ENCODE data around the gene GABRR1. TPM values are rescaled to one million over a fixed set of nuclear protein-coding genes. Genes with fewer than 3 reads are reported as not detected.

GABRR1 gene
- total RNA-seq, 1 donor from 2014 or later = not detected

GRCh38 chr6:89183294-89183693 lies 33.9 kb downstream of the GABRR1 start:
- H3K4me3 ChIP-seq = no peak overlapping the region
- intact Hi-C loops (cut with DNase I) = no loop called here
- no peaks in the 10 kb centered on the region for H3K36me3 ChIP-seq
- no peaks in the 10 kb centered on the region for H3K9me3 ChIP-seq
- TF ChIP-seq POLR2AphosphoS5 (IDR thresholded peaks at IDR 0.05; ENCODE audit: insufficient read depth in 1 of 2, low read depth in 1 of 2) (no peak), POLR2A (IDR thresholded peaks at IDR 0.05) (no peak)
- TF ChIP-seq, protein P1, sequence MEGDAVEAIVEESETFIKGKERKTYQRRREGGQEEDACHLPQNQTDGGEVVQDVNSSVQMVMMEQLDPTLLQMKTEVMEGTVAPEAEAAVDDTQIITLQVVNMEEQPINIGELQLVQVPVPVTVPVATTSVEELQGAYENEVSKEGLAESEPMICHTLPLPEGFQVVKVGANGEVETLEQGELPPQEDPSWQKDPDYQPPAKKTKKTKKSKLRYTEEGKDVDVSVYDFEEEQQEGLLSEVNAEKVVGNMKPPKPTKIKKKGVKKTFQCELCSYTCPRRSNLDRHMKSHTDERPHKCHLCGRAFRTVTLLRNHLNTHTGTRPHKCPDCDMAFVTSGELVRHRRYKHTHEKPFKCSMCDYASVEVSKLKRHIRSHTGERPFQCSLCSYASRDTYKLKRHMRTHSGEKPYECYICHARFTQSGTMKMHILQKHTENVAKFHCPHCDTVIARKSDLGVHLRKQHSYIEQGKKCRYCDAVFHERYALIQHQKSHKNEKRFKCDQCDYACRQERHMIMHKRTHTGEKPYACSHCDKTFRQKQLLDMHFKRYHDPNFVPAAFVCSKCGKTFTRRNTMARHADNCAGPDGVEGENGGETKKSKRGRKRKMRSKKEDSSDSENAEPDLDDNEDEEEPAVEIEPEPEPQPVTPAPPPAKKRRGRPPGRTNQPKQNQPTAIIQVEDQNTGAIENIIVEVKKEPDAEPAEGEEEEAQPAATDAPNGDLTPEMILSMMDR (IDR thresholded peaks at IDR 0.05) = no peak
- DNase-seq (ENCODE audit: extremely low spot score in 2 of 2) = no peak
- no peak overlapping the region for H3K27ac ChIP-seq
- H3K4me1 ChIP-seq = no peaks in the 10 kb centered on the region
- H3K27me3 ChIP-seq = no peaks in the 10 kb centered on the region

GRCh38 chr6:89180971-89181370 lies 36.2 kb downstream of the GABRR1 start:
- TF ChIP-seq, protein P1 (IDR thresholded peaks at IDR 0.05) = no peak
- no peak for TF ChIP-seq POLR2AphosphoS5 (IDR thresholded peaks at IDR 0.05; ENCODE audit: insufficient read depth in 1 of 2, low read depth in 1 of 2)
- TF ChIP-seq POLR2A (IDR thresholded peaks at IDR 0.05) = no peak
- intact Hi-C loops (cut with DNase I) = no loop called here
- Histone ChIP-seq H3K4me1 (no peaks in the 10 kb centered on the region), H3K27ac (no peak overlapping the region), H3K36me3 (no peaks in the 10 kb centered on the region), H3K4me3 (no peak overlapping the region), H3K9me3 (no peaks in the 10 kb centered on the region), H3K27me3 (no peaks in the 10 kb centered on the region)
- no peak for DNase-seq (ENCODE audit: extremely low spot score in 2 of 2)

DNA sequence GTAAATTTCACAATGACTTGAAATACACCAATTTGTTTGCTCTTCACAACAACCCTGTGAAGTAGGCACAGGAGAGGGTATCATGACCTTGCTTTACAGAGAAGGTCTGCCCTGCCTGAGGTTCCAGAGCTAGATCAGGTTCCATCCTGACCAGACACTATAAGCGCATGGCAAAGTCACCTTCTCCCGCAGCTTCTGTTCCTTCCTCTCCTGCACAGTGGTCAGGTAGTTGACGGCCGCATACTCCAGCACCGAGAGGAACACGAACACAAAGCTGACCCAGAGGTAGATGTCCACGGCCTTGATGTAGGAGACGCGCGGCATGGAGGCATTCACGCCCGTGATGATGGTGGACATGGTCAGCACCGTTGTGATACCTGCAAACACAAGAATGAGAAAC lies 37.0 kb downstream of the GABRR1 start:
- Histone ChIP-seq H3K27me3 (no peaks in the 10 kb centered on the region), H3K27ac (no peak overlapping the region), H3K36me3 (no peaks in the 10 kb centered on the region), H3K9me3 (no peaks in the 10 kb centered on the region), H3K4me1 (no peaks in the 10 kb centered on the region), H3K4me3 (no peak overlapping the region)
- intact Hi-C loops (cut with DNase I) = no loop called here
- no peak for DNase-seq (ENCODE audit: extremely low spot score in 2 of 2)
- TF ChIP-seq, protein P1 (IDR thresholded peaks at IDR 0.05) = no peak
- TF ChIP-seq POLR2AphosphoS5 (IDR thresholded peaks at IDR 0.05; ENCODE audit: insufficient read depth in 1 of 2, low read depth in 1 of 2) = no peak
- TF ChIP-seq POLR2A (IDR thresholded peaks at IDR 0.05) = no peak

DNA sequence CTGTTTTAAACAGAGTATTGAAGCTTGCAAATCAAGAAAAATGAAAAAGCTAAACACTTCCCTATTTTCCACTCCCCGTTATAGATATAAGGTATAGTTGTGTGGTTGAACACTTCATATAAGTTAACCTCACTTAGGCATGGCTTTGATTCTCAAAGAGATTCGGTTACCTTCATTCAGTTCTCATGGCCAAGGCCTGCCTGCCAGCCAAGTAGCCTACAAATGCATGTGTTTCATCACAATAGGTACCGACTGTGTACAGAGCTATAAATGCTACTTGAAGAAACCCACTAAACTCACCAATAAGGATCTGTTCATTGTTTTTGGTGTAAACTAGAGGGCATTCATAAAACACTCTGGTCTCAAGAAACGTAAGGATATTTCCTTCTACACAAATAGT lies 43.5 kb downstream of the GABRR1 start:
- intact Hi-C loops (cut with DNase I) = no loop called here
- TF ChIP-seq POLR2A (IDR thresholded peaks at IDR 0.05) = no peak
- TF ChIP-seq, protein P1 (IDR thresholded peaks at IDR 0.05) = no peak
- TF ChIP-seq POLR2AphosphoS5 (IDR thresholded peaks at IDR 0.05; ENCODE audit: insufficient read depth in 1 of 2, low read depth in 1 of 2) = no peak

DNA sequence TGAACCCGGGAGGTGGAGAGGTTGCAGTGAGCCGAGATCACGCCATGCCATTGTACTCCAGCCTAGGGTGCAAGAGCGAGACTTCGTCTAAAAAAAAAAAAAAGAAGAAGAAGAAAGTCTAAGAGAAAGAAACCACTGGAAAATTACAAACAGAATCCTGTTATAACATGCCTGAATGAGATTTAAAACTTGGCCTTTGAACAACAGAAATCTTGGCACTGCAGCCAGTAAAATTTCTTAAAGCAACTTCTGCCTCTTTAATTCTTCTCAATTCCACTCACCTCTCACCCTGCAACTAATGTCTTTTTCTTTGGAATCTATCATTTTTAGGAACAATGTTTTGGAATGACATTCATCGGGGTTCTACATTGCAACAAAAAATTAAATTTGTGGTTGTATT lies 45.0 kb downstream of the GABRR1 start:
- Histone ChIP-seq H3K9me3 (no peaks in the 10 kb centered on the region), H3K4me3 (no peak overlapping the region), H3K27ac (no peak overlapping the region), H3K36me3 (no peaks in the 10 kb centered on the region), H3K27me3 (no peaks in the 10 kb centered on the region), H3K4me1 (peaks cover 8% of the 10 kb centered on the region)
- TF ChIP-seq, protein P1 (IDR thresholded peaks at IDR 0.05) = no peak
- TF ChIP-seq POLR2A (IDR thresholded peaks at IDR 0.05) = no peak
- no peak for TF ChIP-seq POLR2AphosphoS5 (IDR thresholded peaks at IDR 0.05; ENCODE audit: insufficient read depth in 1 of 2, low read depth in 1 of 2)
- no peak for DNase-seq (ENCODE audit: extremely low spot score in 2 of 2)
- intact Hi-C loops (cut with DNase I) = no loop called here

More for the DNA sequence above, 43.5 kb downstream of the GABRR1 start:
- H3K27ac ChIP-seq = no peak overlapping the region
- H3K4me1 ChIP-seq = peaks cover 8% of the 10 kb centered on the region
- H3K36me3 ChIP-seq = no peaks in the 10 kb centered on the region
- H3K9me3 ChIP-seq = no peaks in the 10 kb centered on the region
- no peak for DNase-seq (ENCODE audit: extremely low spot score in 2 of 2)
- H3K4me3 ChIP-seq = no peak overlapping the region
- H3K27me3 ChIP-seq = no peaks in the 10 kb centered on the region

All from vagina (tissue), 2 donors.